BJ (cell line): ENCODE measurements around the gene PNPLA1. TPM values are rescaled to one million over a fixed set of nuclear protein-coding genes. Genes with fewer than 3 reads are reported as not detected.

ENCODE experiments used
- CTCF ChIA-PET: fragments of 350-600 bp; formaldehyde crosslinking; extraction: SDS; loops from one replicate; lab custom pipeline; 2021; ENCODE audit warnings: antibody characterized with exemption, inconsistent platforms; lab: Yijun Ruan, JAX
- POLR2A ChIA-PET: fragments of 300-600 bp; sonication (Branson Sonifier 250); formaldehyde crosslinking; extraction: SDS; loops from one replicate; lab custom pipeline; 2021; ENCODE audit warnings: antibody characterized with exemption; lab: Charles Lee
- DNase-seq: peaks from one replicate; pipeline ENCODE4 v3.0.0-alpha.2; 2011; ENCODE audit warnings: low read depth
- H3K27me3 ChIP-seq: 2 replicates; pipeline ENCODE4 v1.6.0; 2011; ENCODE audit warnings: low read length; ENCODE audit not compliant: control insufficient read depth, insufficient read depth
- H3K36me3 ChIP-seq: 2 replicates; pipeline ENCODE4 v1.5.1; 2011; ENCODE audit warnings: low read length; ENCODE audit not compliant: control insufficient read depth, insufficient read depth
- H3K4me3 ChIP-seq: 2 replicates; pipeline ENCODE4 v1.5.1; 2011; ENCODE audit warnings: low read depth, mild to moderate bottlenecking, control low read depth, low read length
- polyA plus RNA-seq: library from polyadenylated mRNA; depleted of rRNA; stranded (reverse); fragments of >200 nt; gene quantifications from 2 replicates; pipeline ENCODE4 v1.2.3, GENCODE V29; 2011
- TF ChIP-seq, protein P1 (sequence below): IDR thresholded peaks from 2 replicates; pipeline ENCODE4 v1.5.1; 2011; ENCODE audit warnings: low read depth, mild to moderate bottlenecking, control low read depth, inconsistent platforms, low read length, moderate library complexity; ENCODE audit not compliant: insufficient read depth

PNPLA1 gene
- polyA plus RNA-seq, 1 experiment: not detected

- peaks cover 16% of the 10 kb centered on the region for H3K27me3 ChIP-seq
- no peak for DNase-seq
- TF ChIP-seq, protein P1, sequence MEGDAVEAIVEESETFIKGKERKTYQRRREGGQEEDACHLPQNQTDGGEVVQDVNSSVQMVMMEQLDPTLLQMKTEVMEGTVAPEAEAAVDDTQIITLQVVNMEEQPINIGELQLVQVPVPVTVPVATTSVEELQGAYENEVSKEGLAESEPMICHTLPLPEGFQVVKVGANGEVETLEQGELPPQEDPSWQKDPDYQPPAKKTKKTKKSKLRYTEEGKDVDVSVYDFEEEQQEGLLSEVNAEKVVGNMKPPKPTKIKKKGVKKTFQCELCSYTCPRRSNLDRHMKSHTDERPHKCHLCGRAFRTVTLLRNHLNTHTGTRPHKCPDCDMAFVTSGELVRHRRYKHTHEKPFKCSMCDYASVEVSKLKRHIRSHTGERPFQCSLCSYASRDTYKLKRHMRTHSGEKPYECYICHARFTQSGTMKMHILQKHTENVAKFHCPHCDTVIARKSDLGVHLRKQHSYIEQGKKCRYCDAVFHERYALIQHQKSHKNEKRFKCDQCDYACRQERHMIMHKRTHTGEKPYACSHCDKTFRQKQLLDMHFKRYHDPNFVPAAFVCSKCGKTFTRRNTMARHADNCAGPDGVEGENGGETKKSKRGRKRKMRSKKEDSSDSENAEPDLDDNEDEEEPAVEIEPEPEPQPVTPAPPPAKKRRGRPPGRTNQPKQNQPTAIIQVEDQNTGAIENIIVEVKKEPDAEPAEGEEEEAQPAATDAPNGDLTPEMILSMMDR: no peak
- no peaks in the 10 kb centered on the region for H3K36me3 ChIP-seq
- POLR2A ChIA-PET: no interaction called here
- no peak overlapping the region for H3K4me3 ChIP-seq
- CTCF ChIA-PET: interaction anchor here (2.9 kb wide), 1 partner anchor 32 kb away, joined by 11 read pairs; no protein-coding TSS in a partner anchor
Measured at GRCh38 chr6:36309203-36309602, 39.3 kb downstream of the PNPLA1 start.

- no peak for DNase-seq
- Histone ChIP-seq H3K36me3 (no peaks in the 10 kb centered on the region), H3K27me3 (peaks cover 18% of the 10 kb centered on the region), H3K4me3 (no peak overlapping the region)
- CTCF ChIA-PET: interaction anchor here (1.2 to 2.9 kb wide), 2 partner anchors 9 to 31 kb away, joined by 4 to 11 read pairs; no protein-coding TSS in a partner anchor
- POLR2A ChIA-PET: no interaction called here
- TF ChIP-seq, protein P1: no peak
Measured at GRCh38 chr6:36309900-36310299, 40.0 kb downstream of the PNPLA1 start.

- TF ChIP-seq, protein P1: no peak
- no peaks in the 10 kb centered on the region for H3K36me3 ChIP-seq
- ChIA-PET CTCF (interaction anchor here (1.0 to 1.6 kb wide), 3 partner anchors 11 to 47 kb away, joined by 4 to 5 read pairs (median 5); no protein-coding TSS in a partner anchor), POLR2A (no interaction called here)
- no peak for DNase-seq
- H3K27me3 ChIP-seq: peaks cover 26% of the 10 kb centered on the region
- no peak overlapping the region for H3K4me3 ChIP-seq
Measured at GRCh38 chr6:36312854-36313648, 43.2 kb downstream of the PNPLA1 start.

GRCh38 chr6:36313649-36313936 lies 43.7 kb downstream of the PNPLA1 start:
- POLR2A ChIA-PET: no interaction called here
- H3K36me3 ChIP-seq: no peaks in the 10 kb centered on the region
- CTCF ChIA-PET: interaction anchor here (10.5 kb wide), 1 partner anchor 11 kb away, joined by 72 read pairs; no protein-coding TSS in a partner anchor

More at GRCh38 chr6:36313649-36313936, 43.7 kb downstream of the PNPLA1 start:
- Histone ChIP-seq H3K4me3 (no peak overlapping the region), H3K27me3 (peaks cover 26% of the 10 kb centered on the region)
- DNase-seq: no peak
- TF ChIP-seq, protein P1: no peak
